ENCODE results near the gene SYNGR3. TPM values are rescaled to one million over a fixed set of nuclear protein-coding genes. Genes with fewer than 3 reads are reported as not detected.

The SYNGR3 gene
- total and polyA plus RNA-seq, 2 of the 13 experiments (the other 11 are each of a cell fraction or from before 2014, with no cell fraction given), result 0.97 to 5.7 TPM

DNA sequence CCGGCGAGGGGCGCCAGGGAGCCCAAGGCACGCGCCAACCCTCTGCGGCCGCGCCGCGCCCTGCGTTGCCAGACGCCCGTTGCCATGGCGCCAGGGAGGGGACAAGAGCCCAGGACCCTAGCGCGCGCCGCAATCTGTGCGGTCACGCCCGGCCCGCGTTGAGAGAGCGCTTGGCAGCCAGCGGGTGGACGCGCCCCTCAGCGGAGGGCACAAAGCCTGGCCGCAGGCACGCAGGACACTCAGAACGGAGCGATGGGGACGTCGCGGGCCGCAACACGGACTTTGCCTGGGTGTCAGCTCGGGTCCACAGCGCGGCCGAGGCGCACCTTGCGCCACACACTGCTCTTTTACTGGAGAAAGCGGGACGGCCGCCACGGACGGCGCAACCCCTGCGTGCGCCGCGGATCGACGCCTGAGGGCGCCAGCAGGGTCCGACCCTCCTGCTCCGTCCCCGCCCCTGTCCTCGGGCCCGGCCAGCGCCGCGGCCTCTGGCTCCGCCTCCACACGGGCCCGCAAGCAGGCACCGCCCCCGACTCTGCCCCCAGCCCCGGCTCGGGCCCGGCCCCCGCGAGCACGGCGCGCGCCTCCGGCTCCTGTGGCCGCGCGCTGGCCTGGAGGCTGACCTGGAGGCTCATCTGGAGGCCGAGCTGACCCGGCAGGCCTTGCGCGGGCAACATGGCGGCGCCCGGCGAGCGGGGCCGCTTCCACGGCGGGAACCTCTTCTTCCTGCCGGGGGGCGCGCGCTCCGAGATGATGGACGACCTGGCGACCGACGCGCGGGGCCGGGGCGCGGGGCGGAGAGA is 6.0 kb upstream of the SYNGR3 start, which contains the start of gene GFER (continued):
- TF ChIP-seq ARID4A (CRISPR knock-in tag; IDR thresholded peaks at IDR 0.05; ENCODE audit: borderline replicate concordance) (peak; percentile 93), SCMH1 (CRISPR knock-in tag; IDR thresholded peaks at IDR 0.05; ENCODE audit: borderline replicate concordance) (no peak), TFDP1 (CRISPR knock-in tag; IDR thresholded peaks at IDR 0.05; ENCODE audit: borderline replicate concordance) (peak; percentile 16), MAFG (CRISPR knock-in tag; IDR thresholded peaks at IDR 0.05) (no peak), ZNF816 (CRISPR knock-in tag; IDR thresholded peaks at IDR 0.05; ENCODE audit: borderline replicate concordance) (peak; percentile 45), HOXA3 (CRISPR knock-in tag; IDR thresholded peaks at IDR 0.05) (peak; percentile 96), ZNF703 (CRISPR knock-in tag; IDR thresholded peaks at IDR 0.05; ENCODE audit: borderline replicate concordance) (no peak; the same call in 1 of the 2 replicates), ZBTB25 (CRISPR knock-in tag; IDR thresholded peaks at IDR 0.05) (peak; percentile 54; the same call in 1 of the 2 replicates), U2AF2 (IDR thresholded peaks at IDR 0.05; ENCODE audit: low read depth, low read length) (0 out of 2 replicates have a peak, but pooled peaks have one; percentile 76), CHD4 (IDR thresholded peaks at IDR 0.05; ENCODE audit: borderline replicate concordance, low read length) (no peak), SAP130 (CRISPR knock-in tag; IDR thresholded peaks at IDR 0.05; ENCODE audit: low read depth) (peak; percentile 76), TP53 (CRISPR knock-in tag; conservative IDR thresholded peaks at IDR 0.05) (no peak), CEBPB (IDR thresholded peaks at IDR 0.05; ENCODE audit: borderline replicate concordance, low read depth, low read length) (peak; percentile 75), ZNF841 (CRISPR knock-in tag; IDR thresholded peaks at IDR 0.05; ENCODE audit: borderline replicate concordance) (no peak), CENPT (CRISPR knock-in tag; IDR thresholded peaks at IDR 0.05; ENCODE audit: low read depth) (0 out of 2 replicates have a peak, but pooled peaks have one; percentile 35), ZNF138 (CRISPR knock-in tag; IDR thresholded peaks at IDR 0.05; ENCODE audit: low read depth) (no peak; the same call in 1 of the 2 replicates), GABPB1 (CRISPR knock-in tag; IDR thresholded peaks at IDR 0.05) (peak; percentile 74), MTF2 (CRISPR knock-in tag; IDR thresholded peaks at IDR 0.05; ENCODE audit: borderline replicate concordance) (no peak; the same call in 1 of the 2 replicates)
- TF ChIP-seq, protein P1, sequence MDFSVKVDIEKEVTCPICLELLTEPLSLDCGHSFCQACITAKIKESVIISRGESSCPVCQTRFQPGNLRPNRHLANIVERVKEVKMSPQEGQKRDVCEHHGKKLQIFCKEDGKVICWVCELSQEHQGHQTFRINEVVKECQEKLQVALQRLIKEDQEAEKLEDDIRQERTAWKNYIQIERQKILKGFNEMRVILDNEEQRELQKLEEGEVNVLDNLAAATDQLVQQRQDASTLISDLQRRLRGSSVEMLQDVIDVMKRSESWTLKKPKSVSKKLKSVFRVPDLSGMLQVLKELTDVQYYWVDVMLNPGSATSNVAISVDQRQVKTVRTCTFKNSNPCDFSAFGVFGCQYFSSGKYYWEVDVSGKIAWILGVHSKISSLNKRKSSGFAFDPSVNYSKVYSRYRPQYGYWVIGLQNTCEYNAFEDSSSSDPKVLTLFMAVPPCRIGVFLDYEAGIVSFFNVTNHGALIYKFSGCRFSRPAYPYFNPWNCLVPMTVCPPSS (IDR thresholded peaks at IDR 0.05), result no peak
- TF ChIP-seq, protein P2, sequence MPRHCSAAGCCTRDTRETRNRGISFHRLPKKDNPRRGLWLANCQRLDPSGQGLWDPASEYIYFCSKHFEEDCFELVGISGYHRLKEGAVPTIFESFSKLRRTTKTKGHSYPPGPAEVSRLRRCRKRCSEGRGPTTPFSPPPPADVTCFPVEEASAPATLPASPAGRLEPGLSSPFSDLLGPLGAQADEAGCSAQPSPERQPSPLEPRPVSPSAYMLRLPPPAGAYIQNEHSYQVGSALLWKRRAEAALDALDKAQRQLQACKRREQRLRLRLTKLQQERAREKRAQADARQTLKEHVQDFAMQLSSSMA (CRISPR knock-in tag; IDR thresholded peaks at IDR 0.05), result 0 out of 2 replicates have a peak, but pooled peaks have one; percentile 64

All from HepG2 (cell line).